ENCODE results near the gene PRKRA. TPM values are rescaled to one million over a fixed set of nuclear protein-coding genes. Genes with fewer than 3 reads are reported as not detected.
"Not testable (repeated sequence)": the region's sequence is repeated elsewhere in the genome, so short reads cannot be mapped to it uniquely, and the experiment has no call there.

PRKRA gene
- total RNA-seq, 2 donors from 2014 or later = 24.7 to 44.1 TPM

- peak overlapping the region; percentile 84 to 97 for H3K27ac Mint-ChIP-seq
- no peaks in the 10 kb centered on the region for H3K9me3 Mint-ChIP-seq
- no peaks in the 10 kb centered on the region for H3K36me3 Mint-ChIP-seq
- ATAC-seq (no peak), DNase-seq (ENCODE audit: low spot score) (no peak)
- H3K27me3 Mint-ChIP-seq = no peaks in the 10 kb centered on the region
- H3K4me3 Mint-ChIP-seq = peak overlapping the region; percentile 86
- H3K4me1 Mint-ChIP-seq (ENCODE audit: low read depth in 2 of 2) = peaks cover 29 to 36% of the 10 kb centered on the region in 2 donors
Measured at GRCh38 chr2:178478130-178478438, 27.1 kb upstream of the PRKRA start.

GRCh38 chr2:178477443-178478129 is 26.6 kb upstream of the PRKRA start:
- Mint-ChIP-seq H3K27ac (peak overlapping the region in 1 of 2 donors; percentile 97), H3K27me3 (no peaks in the 10 kb centered on the region), H3K4me3 (peak overlapping the region; percentile 86), H3K36me3 (no peaks in the 10 kb centered on the region), H3K4me1 (ENCODE audit: low read depth in 2 of 2) (peaks cover 27 to 33% of the 10 kb centered on the region in 2 donors), H3K9me3 (no peaks in the 10 kb centered on the region)
- ATAC-seq = no peak
- no peak for DNase-seq (ENCODE audit: low spot score)

- no peak overlapping the region for H3K27ac Mint-ChIP-seq
- ATAC-seq = no peak
- peaks cover 17 to 22% of the 10 kb centered on the region in 2 donors for H3K4me1 Mint-ChIP-seq (ENCODE audit: low read depth in 2 of 2)
- DNase-seq (ENCODE audit: low spot score) = no peak
- no peak overlapping the region for H3K4me3 Mint-ChIP-seq
- no peaks in the 10 kb centered on the region for H3K27me3 Mint-ChIP-seq
- H3K9me3 Mint-ChIP-seq = no peaks in the 10 kb centered on the region
- no peaks in the 10 kb centered on the region for H3K36me3 Mint-ChIP-seq
Measured at GRCh38 chr2:178476477-178476876, 25.5 kb upstream of the PRKRA start.

- no peak for ATAC-seq
- H3K4me3 Mint-ChIP-seq = no peak overlapping the region
Measured at GRCh38 chr2:178474560-178474959, 23.6 kb upstream of the PRKRA start.

GRCh38 chr2:178473931-178474330 is 23.0 kb upstream of the PRKRA start:
- Mint-ChIP-seq H3K9me3 (no peaks in the 10 kb centered on the region), H3K36me3 (no peaks in the 10 kb centered on the region), H3K27ac (no peak overlapping the region), H3K4me1 (ENCODE audit: low read depth in 2 of 2) (peaks cover 8 to 9% of the 10 kb centered on the region in 2 donors), H3K27me3 (no peaks in the 10 kb centered on the region), H3K4me3 (no peak overlapping the region)
- ATAC-seq = no peak
- no peak for DNase-seq (ENCODE audit: low spot score)

More at GRCh38 chr2:178474560-178474959, 23.6 kb upstream of the PRKRA start:
- H3K27ac Mint-ChIP-seq = no peak overlapping the region
- no peaks in the 10 kb centered on the region for H3K9me3 Mint-ChIP-seq
- no peak for DNase-seq (ENCODE audit: low spot score)
- no peaks in the 10 kb centered on the region for H3K36me3 Mint-ChIP-seq
- H3K4me1 Mint-ChIP-seq (ENCODE audit: low read depth in 2 of 2) = peaks cover 11 to 15% of the 10 kb centered on the region in 2 donors
- no peaks in the 10 kb centered on the region for H3K27me3 Mint-ChIP-seq

GRCh38 chr2:178473373-178473772 is 22.4 kb upstream of the PRKRA start:
- no peak overlapping the region for H3K4me3 Mint-ChIP-seq
- DNase-seq (ENCODE audit: low spot score) = no peak
- ATAC-seq = no peak
- no peaks in the 10 kb centered on the region for H3K27me3 Mint-ChIP-seq
- H3K9me3 Mint-ChIP-seq = no peaks in the 10 kb centered on the region
- peaks cover 2 to 3% of the 10 kb centered on the region in 2 donors for H3K4me1 Mint-ChIP-seq (ENCODE audit: low read depth in 2 of 2)
- no peak overlapping the region for H3K27ac Mint-ChIP-seq
- H3K36me3 Mint-ChIP-seq = no peaks in the 10 kb centered on the region

DNA sequence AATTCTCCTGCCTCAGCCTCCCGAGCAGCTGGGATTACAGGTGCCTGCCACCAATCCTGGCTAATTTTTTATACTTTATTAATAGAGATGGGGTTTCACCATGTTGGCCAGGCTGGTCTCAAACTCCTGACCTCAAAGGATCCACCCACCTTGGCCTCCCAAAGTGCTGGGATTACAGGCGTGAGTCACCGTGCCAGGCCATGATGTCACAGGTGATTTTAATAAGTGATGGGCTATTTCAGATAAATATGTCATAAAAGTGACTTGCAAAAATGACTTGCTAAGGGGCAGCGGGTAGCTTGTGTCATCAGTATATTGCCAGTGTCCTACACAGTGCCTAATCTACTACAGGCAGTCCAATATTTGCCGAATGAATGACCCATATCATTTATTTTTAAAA is 20.3 kb upstream of the PRKRA start:
- not testable (repeated sequence) for H3K4me3 Mint-ChIP-seq; H3K9me3 Mint-ChIP-seq; H3K36me3 Mint-ChIP-seq; DNase-seq (ENCODE audit: low spot score); ATAC-seq; H3K27ac Mint-ChIP-seq; H3K27me3 Mint-ChIP-seq; H3K4me1 Mint-ChIP-seq (ENCODE audit: low read depth in 2 of 2)

DNA sequence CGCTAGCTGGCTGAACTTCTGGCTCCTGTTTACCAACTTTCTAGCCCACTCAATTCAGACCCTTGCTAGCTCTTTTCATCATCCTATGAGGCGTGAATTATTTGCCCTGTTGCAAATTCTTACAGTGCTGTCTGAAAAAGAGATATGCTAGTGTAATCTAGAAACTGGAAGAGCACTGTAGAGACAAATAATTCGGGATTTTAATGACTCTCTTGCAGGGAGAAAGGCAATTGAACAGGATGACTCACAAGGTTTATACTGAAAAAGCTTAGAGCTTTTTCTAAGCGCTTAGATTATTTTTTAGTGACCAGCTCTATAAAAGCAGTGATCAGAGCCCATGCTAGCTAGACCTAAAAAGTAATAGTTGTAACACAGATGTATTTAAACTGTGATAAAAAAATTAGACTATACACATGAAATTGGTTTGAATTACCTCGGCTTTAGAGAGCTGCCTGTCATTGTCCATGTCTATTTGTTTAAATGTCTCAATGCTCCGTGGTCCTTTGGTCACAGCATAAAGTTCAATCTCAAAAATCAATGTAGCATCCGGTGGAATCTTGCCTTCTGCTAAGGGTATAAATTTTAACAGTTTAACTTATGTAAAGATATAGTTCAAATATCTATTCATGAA is 18.4 kb upstream of the PRKRA start:
- H3K4me3 Mint-ChIP-seq = no peak overlapping the region
- ATAC-seq = no peak
- no peak for DNase-seq (ENCODE audit: low spot score)
- H3K36me3 Mint-ChIP-seq = no peaks in the 10 kb centered on the region
- no peaks in the 10 kb centered on the region for H3K9me3 Mint-ChIP-seq
- H3K4me1 Mint-ChIP-seq (ENCODE audit: low read depth in 2 of 2) = no peaks in the 10 kb centered on the region
- H3K27ac Mint-ChIP-seq = no peak overlapping the region
- H3K27me3 Mint-ChIP-seq = no peaks in the 10 kb centered on the region

DNA sequence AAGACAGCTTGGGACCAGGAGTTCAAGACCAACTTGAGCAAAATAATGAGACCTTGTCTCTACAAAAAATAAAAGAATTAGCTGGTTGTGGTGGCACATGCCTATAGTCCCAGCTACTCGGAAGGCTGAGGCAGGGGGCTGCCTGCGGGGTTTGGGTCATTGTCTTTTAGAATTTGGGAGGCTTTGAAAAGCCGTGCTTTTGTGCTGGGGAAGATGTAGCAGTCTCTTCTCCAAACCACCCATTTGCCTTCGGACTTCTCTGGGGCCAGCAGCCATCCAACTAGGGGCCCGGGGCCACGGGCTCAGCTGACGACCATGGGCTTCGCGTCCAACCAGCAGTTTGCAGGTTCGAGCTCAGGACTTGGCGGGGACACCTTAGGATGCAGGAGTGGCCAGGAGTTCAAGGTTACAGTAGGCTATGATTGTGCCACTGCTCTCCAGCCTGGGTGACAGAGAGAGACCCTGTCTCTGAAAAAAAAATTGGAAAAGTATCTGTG is 6.5 kb upstream of the PRKRA start:
- Mint-ChIP-seq H3K36me3 (no peaks in the 10 kb centered on the region), H3K9me3 (no peaks in the 10 kb centered on the region), H3K4me3 (no peak overlapping the region), H3K27ac (no peak overlapping the region), H3K4me1 (ENCODE audit: low read depth in 2 of 2) (no peaks in the 10 kb centered on the region), H3K27me3 (peaks cover 5 to 8% of the 10 kb centered on the region in 2 donors)
- ATAC-seq = no peak
- DNase-seq (ENCODE audit: low spot score) = no peak

GRCh38 chr2:178455947-178456346 is 5.0 kb upstream of the PRKRA start:
- peaks cover 5 to 8% of the 10 kb centered on the region in 2 donors for H3K27me3 Mint-ChIP-seq
- no peaks in the 10 kb centered on the region for H3K9me3 Mint-ChIP-seq
- H3K36me3 Mint-ChIP-seq = no peaks in the 10 kb centered on the region
- H3K4me3 Mint-ChIP-seq = no peak overlapping the region
- ATAC-seq (no peak), DNase-seq (ENCODE audit: low spot score) (no peak)
- peaks cover 7% of the 10 kb centered on the region in 2 donors for H3K4me1 Mint-ChIP-seq (ENCODE audit: low read depth in 2 of 2)
- no peak overlapping the region for H3K27ac Mint-ChIP-seq

GRCh38 chr2:178452870-178453269 is 1.9 kb upstream of the PRKRA start:
- H3K9me3 Mint-ChIP-seq = no peaks in the 10 kb centered on the region
- DNase-seq (ENCODE audit: low spot score) = no peak
- no peak for ATAC-seq
- peaks cover 3 to 8% of the 10 kb centered on the region in 2 donors for H3K27me3 Mint-ChIP-seq
- H3K27ac Mint-ChIP-seq = no peak overlapping the region
- H3K36me3 Mint-ChIP-seq = peaks cover 7% of the 10 kb centered on the region
- H3K4me3 Mint-ChIP-seq = no peak overlapping the region
- peaks cover 18 to 29% of the 10 kb centered on the region in 2 donors for H3K4me1 Mint-ChIP-seq (ENCODE audit: low read depth in 2 of 2)

DNA sequence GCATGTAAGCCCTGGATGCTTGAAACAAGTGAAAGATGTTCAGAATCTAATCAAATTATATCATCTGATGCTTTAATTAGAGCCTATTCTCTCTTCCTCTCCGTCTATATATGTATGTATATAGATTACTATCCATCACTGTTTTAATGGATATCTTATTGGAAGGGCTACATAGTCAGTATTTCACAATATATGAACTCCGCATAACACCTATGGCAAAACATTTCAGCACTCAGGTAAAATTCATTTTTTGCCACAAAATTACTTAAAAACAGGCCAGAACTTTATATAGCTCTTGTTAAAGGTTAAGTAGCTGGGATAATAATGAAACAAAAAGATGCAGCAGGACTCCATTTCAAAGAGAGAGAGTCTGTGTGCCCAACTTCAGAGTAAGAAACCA is 1.4 kb upstream of the PRKRA start:
- Mint-ChIP-seq H3K4me1 (ENCODE audit: low read depth in 2 of 2) (peaks cover 19 to 29% of the 10 kb centered on the region in 2 donors), H3K9me3 (no peaks in the 10 kb centered on the region), H3K27me3 (peaks cover 3 to 8% of the 10 kb centered on the region in 2 donors), H3K27ac (no peak overlapping the region), H3K4me3 (peak overlapping the region; percentile 30), H3K36me3 (peaks cover 7% of the 10 kb centered on the region)
- no peak for ATAC-seq
- DNase-seq (ENCODE audit: low spot score) = no peak

- H3K4me1 Mint-ChIP-seq (ENCODE audit: low read depth in 2 of 2) = peaks cover 19 to 29% of the 10 kb centered on the region in 2 donors
- no peak for DNase-seq (ENCODE audit: low spot score)
- H3K27me3 Mint-ChIP-seq = peaks cover 3 to 8% of the 10 kb centered on the region in 2 donors
- H3K4me3 Mint-ChIP-seq = peak overlapping the region; percentile 88
- no peak for ATAC-seq
- H3K27ac Mint-ChIP-seq = peak overlapping the region; percentile 39 to 74
- H3K9me3 Mint-ChIP-seq = no peaks in the 10 kb centered on the region
- peaks cover 7% of the 10 kb centered on the region for H3K36me3 Mint-ChIP-seq
Measured at GRCh38 chr2:178450524-178450773, 526 bp downstream of the PRKRA start.

GRCh38 chr2:178449700-178450523 is 1.1 kb downstream of the PRKRA start:
- H3K27ac Mint-ChIP-seq = peak overlapping the region; percentile 39 to 74
- no peak for DNase-seq (ENCODE audit: low spot score)
- H3K4me1 Mint-ChIP-seq (ENCODE audit: low read depth in 2 of 2) = peaks cover 19 to 29% of the 10 kb centered on the region in 2 donors
- H3K27me3 Mint-ChIP-seq = peaks cover 3 to 7% of the 10 kb centered on the region in 2 donors
- H3K9me3 Mint-ChIP-seq = no peaks in the 10 kb centered on the region
- peaks cover 10% of the 10 kb centered on the region for H3K36me3 Mint-ChIP-seq
- ATAC-seq = no peak
- peak overlapping the region; percentile 88 for H3K4me3 Mint-ChIP-seq

All from natural killer cell treated with Interleukin-12 subunit alpha and Interleukin-12 subunit beta and Interleukin-15 and Interleukin-18, amount 100 ng/mL, for 72 hours (primary cell).